ENCODE results near the gene REG4.
"Not testable (repeated sequence)": the region's sequence is repeated elsewhere in the genome, so short reads cannot be mapped to it uniquely, and the experiment has no call there.

The REG4 gene

GRCh38 chr1:119794230-119794875 lies 16.9 kb downstream of the REG4 start:
- no peak overlapping the region for H3K4me3 ChIP-seq (ENCODE audit: low read depth, low read length)
- no peak for DNase-seq (ENCODE audit: low read depth)
- in situ Hi-C loops (cut with HindIII; ENCODE audit: low sequenced_read_pairs), result no loop called here
- TF ChIP-seq CTCF (IDR thresholded peaks at IDR 0.05; ENCODE audit: low read depth, low read length, missing control alignments), result no peak

- in situ Hi-C loops (cut with HindIII; ENCODE audit: low sequenced_read_pairs), result no loop called here
- no peak for TF ChIP-seq CTCF (IDR thresholded peaks at IDR 0.05; ENCODE audit: low read depth, low read length, missing control alignments)
- DNase-seq (ENCODE audit: low read depth), result no peak
- no peak overlapping the region for H3K4me3 ChIP-seq (ENCODE audit: low read depth, low read length)
Measured at GRCh38 chr1:119791377-119791776, 19.9 kb downstream of the REG4 start.

- no peak for TF ChIP-seq CTCF (IDR thresholded peaks at IDR 0.05; ENCODE audit: low read depth, low read length, missing control alignments)
- no peak for DNase-seq (ENCODE audit: low read depth)
- in situ Hi-C loops (cut with HindIII; ENCODE audit: low sequenced_read_pairs), result no loop called here
- no peak overlapping the region for H3K4me3 ChIP-seq (ENCODE audit: low read depth, low read length)
Measured at GRCh38 chr1:119790451-119791198, 20.6 kb downstream of the REG4 start.

- H3K4me3 ChIP-seq (ENCODE audit: low read depth, low read length), result no peak overlapping the region
- peak; percentile 59 for DNase-seq (ENCODE audit: low read depth)
- in situ Hi-C loops (cut with HindIII; ENCODE audit: low sequenced_read_pairs), result no loop called here
Measured at GRCh38 chr1:119787776-119788175, 23.5 kb downstream of the REG4 start.

GRCh38 chr1:119786473-119787050 lies 24.7 kb downstream of the REG4 start:
- H3K4me3 ChIP-seq (ENCODE audit: low read depth, low read length); DNase-seq (ENCODE audit: low read depth); in situ Hi-C loops (cut with HindIII; ENCODE audit: low sequenced_read_pairs): not testable (repeated sequence)

More at GRCh38 chr1:119787776-119788175, 23.5 kb downstream of the REG4 start:
- no peak for TF ChIP-seq CTCF (IDR thresholded peaks at IDR 0.05; ENCODE audit: low read depth, low read length, missing control alignments)

- in situ Hi-C loops (cut with HindIII; ENCODE audit: low sequenced_read_pairs), result not testable (repeated sequence)
Measured at GRCh38 chr1:119786046-119786445, 25.2 kb downstream of the REG4 start.

GRCh38 chr1:119784191-119784781 lies 27.0 kb downstream of the REG4 start:
- no peak for DNase-seq (ENCODE audit: low read depth)
- no peak overlapping the region for H3K4me3 ChIP-seq (ENCODE audit: low read depth, low read length)
- TF ChIP-seq CTCF (IDR thresholded peaks at IDR 0.05; ENCODE audit: low read depth, low read length, missing control alignments), result no peak
- in situ Hi-C loops (cut with HindIII; ENCODE audit: low sequenced_read_pairs), result no loop called here

More at GRCh38 chr1:119786046-119786445, 25.2 kb downstream of the REG4 start:
- not testable (repeated sequence) for DNase-seq (ENCODE audit: low read depth); H3K4me3 ChIP-seq (ENCODE audit: low read depth, low read length)
